ENCODE measurements around the gene SPP2.

Gene SPP2

GRCh38 chr2:234051374-234052070 lies 1.0 kb downstream of the SPP2 start:
- Mint-ChIP-seq H3K27ac (no peak overlapping the region), H3K4me1 (no peaks in the 10 kb centered on the region), H3K4me3 (no peak overlapping the region), H3K27me3 (ENCODE audit: low read depth) (peaks cover 4% of the 10 kb centered on the region), H3K36me3 (ENCODE audit: low read depth) (no peaks in the 10 kb centered on the region), H3K9me3 (peaks cover 3% of the 10 kb centered on the region)
- TF ChIP-seq CTCF (IDR thresholded peaks at IDR 0.05; ENCODE audit: unreplicated experiment in 3 of 3): no peak

- Mint-ChIP-seq H3K36me3 (ENCODE audit: low read depth) (no peaks in the 10 kb centered on the region), H3K9me3 (peaks cover 3% of the 10 kb centered on the region), H3K27me3 (ENCODE audit: low read depth) (no peaks in the 10 kb centered on the region), H3K27ac (no peak overlapping the region), H3K4me1 (peaks cover 8% of the 10 kb centered on the region), H3K4me3 (no peak overlapping the region)
- TF ChIP-seq CTCF (IDR thresholded peaks at IDR 0.05; ENCODE audit: unreplicated experiment in 3 of 3): no peak
Observed at GRCh38 chr2:234058881-234059280, 8.4 kb downstream of the SPP2 start.

GRCh38 chr2:234060236-234060635 lies 9.7 kb downstream of the SPP2 start:
- Mint-ChIP-seq H3K9me3 (peaks cover 3% of the 10 kb centered on the region), H3K27ac (no peak overlapping the region), H3K27me3 (ENCODE audit: low read depth) (no peaks in the 10 kb centered on the region), H3K4me3 (no peak overlapping the region), H3K4me1 (peaks cover 8% of the 10 kb centered on the region), H3K36me3 (ENCODE audit: low read depth) (no peaks in the 10 kb centered on the region)
- TF ChIP-seq CTCF (IDR thresholded peaks at IDR 0.05; ENCODE audit: unreplicated experiment in 3 of 3): no peak

GRCh38 chr2:234061624-234062257 lies 11.2 kb downstream of the SPP2 start:
- no peak overlapping the region for H3K4me3 Mint-ChIP-seq
- no peak overlapping the region for H3K27ac Mint-ChIP-seq

GRCh38 chr2:234066587-234066986 lies 16.1 kb downstream of the SPP2 start:
- H3K36me3 Mint-ChIP-seq (ENCODE audit: low read depth): no peaks in the 10 kb centered on the region
- peaks cover 12% of the 10 kb centered on the region for H3K9me3 Mint-ChIP-seq
- H3K27me3 Mint-ChIP-seq (ENCODE audit: low read depth): no peaks in the 10 kb centered on the region
- H3K4me1 Mint-ChIP-seq: no peaks in the 10 kb centered on the region
- TF ChIP-seq CTCF (IDR thresholded peaks at IDR 0.05; ENCODE audit: unreplicated experiment in 3 of 3): no peak
- H3K27ac Mint-ChIP-seq: no peak overlapping the region
- no peak overlapping the region for H3K4me3 Mint-ChIP-seq

More at GRCh38 chr2:234061624-234062257, 11.2 kb downstream of the SPP2 start:
- no peaks in the 10 kb centered on the region for H3K36me3 Mint-ChIP-seq (ENCODE audit: low read depth)
- TF ChIP-seq CTCF (IDR thresholded peaks at IDR 0.05; ENCODE audit: unreplicated experiment in 3 of 3): no peak
- H3K4me1 Mint-ChIP-seq: peaks cover 8% of the 10 kb centered on the region
- peaks cover 2% of the 10 kb centered on the region for H3K9me3 Mint-ChIP-seq
- H3K27me3 Mint-ChIP-seq (ENCODE audit: low read depth): no peaks in the 10 kb centered on the region

GRCh38 chr2:234071664-234072063 lies 21.2 kb downstream of the SPP2 start:
- H3K27ac Mint-ChIP-seq: no peak overlapping the region
- TF ChIP-seq CTCF (IDR thresholded peaks at IDR 0.05; ENCODE audit: unreplicated experiment in 3 of 3): no peak
- H3K4me3 Mint-ChIP-seq: no peak overlapping the region
- H3K9me3 Mint-ChIP-seq: peaks cover 12% of the 10 kb centered on the region
- H3K4me1 Mint-ChIP-seq: peaks cover 15% of the 10 kb centered on the region
- H3K27me3 Mint-ChIP-seq (ENCODE audit: low read depth): no peaks in the 10 kb centered on the region
- H3K36me3 Mint-ChIP-seq (ENCODE audit: low read depth): no peaks in the 10 kb centered on the region
